Stimulated activated CD4-positive, alpha-beta T cell treated with anti-CD3 and anti-CD28 coated beads, Interleukin-12 subunit alpha, Interleukin-12 subunit beta, amount 100 ng/mL, for 24 hours (primary cell): Measurements from ENCODE around the gene COBL.
"Not testable (repeated sequence)": the region's sequence is repeated elsewhere in the genome, so short reads cannot be mapped to it uniquely, and the experiment has no call there.

Source experiments
- DNase-seq, 2 experiments: peaks; one replicate each; pipeline ENCODE4 v3.0.0-alpha.2; 2020; ENCODE audit warnings: low read depth in 2 of 2

The COBL gene

GRCh38 chr7:51000956-51001355, 315.7 kb downstream of the COBL start:
- DNase-seq = no peak

GRCh38 chr7:50994753-50995319, 321.8 kb downstream of the COBL start:
- no peak for DNase-seq

- not testable (repeated sequence) for DNase-seq
These were observed 326.4 kb downstream of the COBL start for GRCh38 chr7:50990214-50990613.

- DNase-seq = no peak
These were observed 327.6 kb downstream of the COBL start for GRCh38 chr7:50988988-50989387.

GRCh38 chr7:50988465-50988864, 328.1 kb downstream of the COBL start:
- DNase-seq = no peak

- DNase-seq = no peak
These were observed 331.5 kb downstream of the COBL start for GRCh38 chr7:50985096-50985495.

GRCh38 chr7:50983850-50984249, 332.8 kb downstream of the COBL start:
- no peak for DNase-seq

- DNase-seq = no peak
These were observed 334.0 kb downstream of the COBL start for GRCh38 chr7:50982626-50983025.

GRCh38 chr7:50981743-50982142, 334.9 kb downstream of the COBL start:
- no peak for DNase-seq

GRCh38 chr7:50980411-50980810, 336.2 kb downstream of the COBL start:
- no peak for DNase-seq

GRCh38 chr7:50978633-50979215, 337.9 kb downstream of the COBL start:
- no peak for DNase-seq

- no peak for DNase-seq
These were observed 339.2 kb downstream of the COBL start for GRCh38 chr7:50977421-50977820.

GRCh38 chr7:50976064-50976463, 340.5 kb downstream of the COBL start:
- no peak for DNase-seq

GRCh38 chr7:50974240-50974639, 342.4 kb downstream of the COBL start:
- no peak for DNase-seq

- no peak for DNase-seq
These were observed 342.8 kb downstream of the COBL start for GRCh38 chr7:50973814-50974213.

- DNase-seq = no peak
These were observed 346.5 kb downstream of the COBL start for GRCh38 chr7:50970092-50970491.
